Right renal pelvis (tissue), 4 donors: ENCODE results near the gene FAM81B. TPM values are rescaled to one million over a fixed set of nuclear protein-coding genes. Genes with fewer than 3 reads are reported as not detected.

ENCODE experiments used
- DNase-seq, 4 donors: peaks; one replicate each; pipeline ENCODE4 v3.0.0-alpha.2; 2013; ENCODE audit warnings: low read depth in 4 of 4, low spot score in 3 of 4, missing footprints in 1 of 4
- polyA plus RNA-seq, 4 donors: library from polyadenylated mRNA; unstranded; fragments of 120-200 nt; gene quantifications; one replicate each; pipeline ENCODE4 v1.2.1, GENCODE V29; 2013; ENCODE audit not compliant: insufficient read length in 4 of 4

The FAM81B gene
- polyA plus RNA-seq, 4 donors, result 5.5 to 8.5 (median 5.9) TPM

DNA sequence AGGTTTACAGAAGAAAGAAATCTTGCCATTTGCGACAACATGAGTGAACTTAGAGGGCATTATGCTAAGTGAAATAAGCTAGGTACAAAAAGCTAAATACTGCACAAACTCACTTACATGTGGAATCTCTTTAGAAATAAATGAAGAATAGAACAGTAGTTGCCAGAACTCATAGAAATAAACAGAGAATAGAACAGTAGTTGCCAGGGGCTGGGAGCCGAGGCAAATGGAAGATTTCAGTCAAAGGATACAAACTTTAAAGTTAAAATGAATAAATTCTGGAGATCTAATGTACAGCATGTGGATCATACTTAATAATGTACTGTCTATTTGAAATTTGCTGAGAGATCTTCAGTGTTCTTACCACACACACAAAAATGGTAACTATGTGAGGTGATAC is 63.4 kb downstream of the FAM81B start:
- DNase-seq, result no peak

DNA sequence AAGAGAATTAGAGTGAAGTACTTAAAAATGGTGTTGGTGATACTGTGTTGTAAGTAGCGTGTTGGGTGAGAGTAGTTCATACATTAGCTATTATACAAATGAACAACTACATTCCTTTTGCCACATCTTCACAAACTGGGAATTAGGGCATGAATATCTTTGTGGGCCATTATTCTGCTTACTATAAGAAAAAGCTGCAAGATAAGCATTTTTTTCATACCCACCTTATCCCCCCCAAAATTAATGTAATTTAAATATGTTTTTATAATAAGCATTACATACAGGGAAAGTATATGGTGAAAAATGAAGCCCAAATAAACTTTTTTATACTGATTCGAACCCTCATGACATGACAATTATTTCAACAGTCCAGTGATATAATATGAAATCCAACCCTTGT is 69.5 kb downstream of the FAM81B start:
- no peak for DNase-seq

DNA sequence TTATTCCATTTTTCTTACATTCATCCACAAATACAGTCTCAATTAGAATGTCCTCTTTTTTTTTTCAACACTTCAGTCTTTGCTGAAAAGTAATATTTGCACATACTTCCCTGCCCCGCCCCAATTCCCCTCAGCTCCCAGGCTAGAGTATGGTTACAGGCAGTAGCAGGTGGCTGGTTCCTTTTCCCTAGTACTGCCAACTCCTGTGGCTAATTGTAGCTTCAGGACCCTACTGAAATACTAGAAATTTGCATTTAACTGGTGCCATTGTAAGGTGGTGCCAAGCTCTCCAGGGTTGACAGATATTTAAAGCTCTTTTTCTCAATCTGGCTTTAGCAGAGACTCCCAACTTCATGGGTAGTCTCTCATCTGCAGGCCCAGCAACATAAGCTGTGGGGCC is 80.3 kb downstream of the FAM81B start:
- no peak for DNase-seq

DNA sequence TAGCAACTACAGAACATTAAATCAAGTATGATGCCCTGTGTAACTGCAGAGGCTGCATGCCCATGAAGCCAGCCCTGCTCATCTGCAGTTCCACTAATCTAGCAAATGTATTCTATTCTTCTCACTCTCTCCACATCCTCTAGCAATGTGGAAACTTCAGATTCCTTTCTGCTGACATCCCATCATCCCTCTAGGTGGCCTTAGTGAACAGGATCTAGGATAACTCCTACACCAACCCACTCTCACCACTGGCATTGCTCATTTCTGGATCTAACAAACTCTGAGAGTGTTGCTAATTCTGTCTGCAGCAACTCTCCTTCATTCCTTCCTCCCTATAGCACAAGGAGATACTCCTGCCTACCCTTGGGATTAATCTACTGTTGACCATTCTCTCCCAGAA is 80.8 kb downstream of the FAM81B start:
- no peak for DNase-seq

DNA sequence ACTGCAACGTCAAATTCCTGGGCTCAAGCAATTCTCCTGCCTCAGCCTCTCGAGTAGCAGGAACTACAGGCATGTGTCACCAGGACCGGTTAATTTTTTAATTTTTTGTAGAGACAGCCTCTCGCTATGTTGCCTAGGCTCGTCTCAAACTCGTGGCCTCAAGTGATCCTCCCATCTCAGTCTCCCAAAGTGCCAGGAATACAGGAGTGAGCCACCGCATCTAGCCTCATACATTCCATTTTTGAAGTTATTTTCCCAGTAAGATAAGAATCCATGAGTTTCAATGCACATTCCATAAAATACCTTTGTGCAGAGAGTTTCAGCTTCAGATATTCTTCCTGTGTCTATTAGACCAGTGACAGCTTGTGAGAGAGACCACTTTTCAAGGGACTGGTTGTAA is 93.3 kb downstream of the FAM81B start:
- DNase-seq, result no peak

- DNase-seq, result no peak
These were observed 95.0 kb downstream of the FAM81B start for GRCh38 chr5:95486191-95486590.

GRCh38 chr5:95487880-95488279 is 96.7 kb downstream of the FAM81B start:
- DNase-seq, result no peak

Other genes starting within 250 kb of the FAM81B start
- gene MCTP1, start 106.3 kb upstream of the FAM81B start, polyA plus RNA-seq, result 1 to 10 TPM; 4.5 to 7.3 (median 6.1) TPM
- 10 to 100 TPM; 74.9 to 95.9 (median 91.4) TPM for gene SKIC3, start 163.6 kb downstream of the FAM81B start, polyA plus RNA-seq
- gene ARSK, start 163.7 kb downstream of the FAM81B start, polyA plus RNA-seq, result 10 to 100 TPM; 14.3 to 17.2 (median 16.2) TPM
- gene GPR150, start 228.7 kb downstream of the FAM81B start, polyA plus RNA-seq, result under 1 TPM in 1 of 4 donors, not detected in 3; 0.04 TPM